ENCODE measurements around the gene CBX4.

The CBX4 gene

DNA sequence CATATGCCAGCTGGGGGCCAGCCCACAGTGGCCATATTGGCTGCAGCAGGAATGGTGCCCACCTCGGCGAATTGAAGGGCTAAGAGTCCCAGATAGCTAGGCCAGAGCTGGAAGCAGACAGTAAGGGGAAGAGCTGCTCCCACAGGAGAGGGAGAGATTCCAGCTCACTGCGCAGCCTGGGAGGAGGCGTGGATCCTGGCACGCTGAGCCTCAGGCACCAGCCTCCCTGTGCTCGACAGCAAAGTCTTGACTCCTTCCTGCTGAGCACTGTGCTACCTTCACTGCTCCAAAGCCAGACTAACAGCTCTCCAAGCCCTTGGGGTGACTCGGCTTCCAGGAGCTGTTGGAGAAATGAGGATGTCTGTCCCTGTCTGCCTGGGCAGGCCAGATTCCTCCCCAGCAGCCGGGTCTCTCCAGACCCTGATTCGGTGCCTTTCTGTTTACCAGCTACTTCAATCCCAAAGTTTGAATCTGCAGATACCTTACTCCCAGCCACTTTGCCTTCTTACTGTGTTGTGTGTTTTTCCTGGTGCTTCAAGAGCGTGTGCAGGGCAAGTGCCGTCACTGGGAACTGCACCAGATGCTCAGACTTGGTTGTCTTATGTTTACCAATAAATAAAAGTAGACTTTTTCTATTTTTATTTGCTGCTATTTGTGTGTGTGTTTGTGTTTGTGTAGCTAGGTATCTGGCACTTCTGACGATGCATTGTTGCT, 52.2 kb downstream of the CBX4 start:
- Histone ChIP-seq H3K4me1 (ENCODE audit: control insufficient read depth, insufficient read depth, low read length) (peaks cover 2% of the 10 kb centered on the region; the same call in 1 of the 2 replicates), H3K9me3 (ENCODE audit: control insufficient read depth, insufficient read depth, low read depth, low read length) (no peaks in the 10 kb centered on the region), H3K4me3 (ENCODE audit: low read depth, low read length) (no peak overlapping the region), H3K27ac (ENCODE audit: extremely low read depth, low read depth, low read length) (peak overlapping the region; percentile 25; the same call in 1 of the 2 replicates), H3K36me3 (ENCODE audit: control insufficient read depth in 2 of 2, insufficient read depth in 1 of 2, low read length in 2 of 2) (peaks cover 6 to 38% of the 10 kb centered on the region in 2 experiments; a peak in 2 of 3 replicates)
- POLR2A ChIA-PET: interaction anchor here (0.9 to 2.5 kb wide), 3 partner anchors 9 to 45 kb away, joined by 4 to 15 read pairs (median 4); partner anchors contain the start of gene CBX8
- CTCF ChIA-PET: interaction anchor here (0.6 to 2.0 kb wide), 13 partner anchors 9 to 704 kb away, joined by 3 to 12 read pairs (median 4); partner anchors contain the start of gene CBX2
- TF ChIP-seq, protein P1, sequence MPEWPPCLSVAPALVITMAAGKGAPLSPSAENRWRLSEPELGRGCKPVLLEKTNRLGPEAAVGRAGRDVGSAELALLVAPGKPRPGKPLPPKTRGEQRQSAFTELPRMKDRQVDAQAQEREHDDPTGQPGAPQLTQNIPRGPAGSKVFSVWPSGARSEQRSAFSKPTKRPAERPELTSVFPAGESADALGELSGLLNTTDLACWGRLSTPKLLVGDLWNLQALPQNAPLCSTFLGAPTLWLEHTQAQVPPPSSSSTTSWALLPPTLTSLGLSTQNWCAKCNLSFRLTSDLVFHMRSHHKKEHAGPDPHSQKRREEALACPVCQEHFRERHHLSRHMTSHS (tag by site-specific recombination; IDR thresholded peaks at IDR 0.05): no peak
- 0 out of 2 replicates have a peak, but pooled peaks have one; percentile 44 for TF ChIP-seq GLIS2 (tag by site-specific recombination; IDR thresholded peaks at IDR 0.05)
- TF ChIP-seq, protein P2, sequence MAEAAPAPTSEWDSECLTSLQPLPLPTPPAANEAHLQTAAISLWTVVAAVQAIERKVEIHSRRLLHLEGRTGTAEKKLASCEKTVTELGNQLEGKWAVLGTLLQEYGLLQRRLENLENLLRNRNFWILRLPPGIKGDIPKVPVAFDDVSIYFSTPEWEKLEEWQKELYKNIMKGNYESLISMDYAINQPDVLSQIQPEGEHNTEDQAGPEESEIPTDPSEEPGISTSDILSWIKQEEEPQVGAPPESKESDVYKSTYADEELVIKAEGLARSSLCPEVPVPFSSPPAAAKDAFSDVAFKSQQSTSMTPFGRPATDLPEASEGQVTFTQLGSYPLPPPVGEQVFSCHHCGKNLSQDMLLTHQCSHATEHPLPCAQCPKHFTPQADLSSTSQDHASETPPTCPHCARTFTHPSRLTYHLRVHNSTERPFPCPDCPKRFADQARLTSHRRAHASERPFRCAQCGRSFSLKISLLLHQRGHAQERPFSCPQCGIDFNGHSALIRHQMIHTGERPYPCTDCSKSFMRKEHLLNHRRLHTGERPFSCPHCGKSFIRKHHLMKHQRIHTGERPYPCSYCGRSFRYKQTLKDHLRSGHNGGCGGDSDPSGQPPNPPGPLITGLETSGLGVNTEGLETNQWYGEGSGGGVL (tag by site-specific recombination; IDR thresholded peaks at IDR 0.05): no peak
- 0 out of 2 replicates have a peak, but pooled peaks have one; percentile 41 for TF ChIP-seq ZNF600 (tag by site-specific recombination; IDR thresholded peaks at IDR 0.05)
- TF ChIP-seq ZBTB17 (tag by site-specific recombination; IDR thresholded peaks at IDR 0.05): peak; percentile 82
- peak; percentile 29; the same call in 1 of the 2 replicates for TF ChIP-seq ZNF341 (tag by site-specific recombination; IDR thresholded peaks at IDR 0.05; ENCODE audit: low read depth)

DNA sequence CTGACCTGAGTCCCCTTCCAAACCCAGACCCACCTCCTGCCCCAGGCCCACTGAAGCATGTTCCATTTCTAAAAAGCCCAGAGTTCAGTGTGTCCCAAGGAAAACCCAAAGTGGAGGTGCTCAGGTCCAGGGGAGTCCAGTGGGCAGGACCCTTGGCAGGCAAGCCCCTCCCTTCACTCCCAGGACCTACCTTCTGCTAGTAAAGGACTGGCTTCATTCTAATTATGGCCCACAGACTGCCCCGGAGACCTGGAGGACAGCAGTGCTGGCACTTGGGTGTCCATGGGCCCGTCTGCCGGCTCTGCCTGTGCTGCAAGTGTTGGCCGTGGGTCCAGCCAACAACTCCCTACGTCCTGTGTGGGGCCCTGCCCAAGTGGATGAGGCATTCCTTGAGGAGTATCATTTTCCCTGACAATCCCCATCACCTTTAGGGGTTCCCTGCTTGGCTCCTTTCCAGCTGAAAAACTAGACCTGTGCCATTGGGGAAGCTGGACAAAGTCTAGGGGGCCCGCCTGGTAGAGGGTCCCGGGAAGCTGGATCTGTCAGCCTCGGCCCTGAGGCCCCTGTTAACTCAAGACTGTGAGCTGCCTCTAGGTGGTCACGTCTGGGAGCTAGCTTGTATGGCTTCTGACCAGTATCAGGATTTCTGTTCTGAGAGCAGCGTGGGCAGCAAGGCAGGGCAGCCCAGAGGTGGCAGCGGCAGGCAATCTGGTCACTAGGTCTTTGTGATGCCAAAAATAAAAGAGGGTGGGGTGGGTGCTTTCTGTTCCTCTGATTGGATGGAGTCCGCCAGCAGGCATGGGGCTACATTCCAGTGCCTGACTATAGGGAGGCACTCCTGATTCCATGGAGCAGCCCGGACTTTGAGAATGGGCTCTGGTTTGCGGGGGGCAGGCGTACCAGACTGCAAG, 53.1 kb downstream of the CBX4 start:
- CTCF ChIA-PET: interaction anchor here (0.8 to 2.0 kb wide), 6 partner anchors 39 to 188 kb away, joined by 4 to 12 read pairs (median 4); no protein-coding TSS in a partner anchor
- POLR2A ChIA-PET: interaction anchor here (1.3 to 2.5 kb wide), 2 partner anchors 11 to 53 kb away, joined by 4 to 15 read pairs; partner anchors contain the start of genes CBX4 and CBX8
- peaks cover 8 to 48% of the 10 kb centered on the region in 2 experiments; a peak in 2 of 3 replicates for H3K36me3 ChIP-seq (ENCODE audit: control insufficient read depth in 2 of 2, insufficient read depth in 1 of 2, low read length in 2 of 2)

DNA sequence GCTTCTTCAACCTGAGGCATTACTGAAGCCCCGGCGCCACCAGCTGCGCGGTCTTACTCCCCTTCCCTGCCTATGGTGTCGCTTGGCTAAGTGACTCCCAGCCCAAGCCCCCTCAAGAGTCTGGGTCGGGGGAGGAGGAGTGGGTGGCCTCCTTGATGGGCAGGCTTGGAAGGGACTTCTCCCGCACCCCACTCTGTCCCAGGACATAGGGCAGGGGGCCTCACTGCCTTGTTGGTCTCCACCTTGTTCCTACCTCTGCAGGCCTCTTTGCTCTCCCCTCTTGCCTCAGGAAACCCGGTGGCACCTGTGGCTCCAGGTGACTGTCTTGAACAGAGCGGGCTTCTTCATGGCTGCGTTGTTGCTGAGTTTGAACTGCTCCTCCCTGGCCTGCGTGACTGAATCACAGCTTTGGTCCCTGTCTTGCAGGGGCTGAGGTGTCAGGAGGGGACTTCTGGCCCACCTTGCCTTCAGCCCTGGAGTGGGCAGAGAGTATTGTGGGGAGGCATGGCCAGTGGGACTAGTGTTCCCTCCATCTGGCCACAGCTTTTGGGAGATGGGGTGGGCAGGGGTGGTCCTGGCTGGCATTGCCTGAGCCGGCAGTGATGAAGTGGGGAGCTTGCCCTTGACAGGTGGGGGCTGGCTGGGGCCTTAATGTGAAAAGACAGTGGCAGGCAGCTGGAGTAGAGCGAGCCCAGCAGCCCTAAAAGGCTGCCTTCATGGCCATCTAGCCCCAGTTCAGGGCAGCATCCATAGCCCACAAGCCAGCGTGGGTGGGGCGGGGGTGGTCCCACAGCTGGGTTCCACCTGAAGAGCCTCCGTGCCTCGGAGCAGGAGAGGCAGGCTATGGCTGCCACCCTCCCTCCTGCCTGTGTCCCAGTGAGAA, 54.0 kb downstream of the CBX4 start:
- Histone ChIP-seq H3K9me3 (ENCODE audit: control insufficient read depth, insufficient read depth, low read depth, low read length) (no peaks in the 10 kb centered on the region), H3K4me3 (ENCODE audit: low read depth, low read length) (no peak overlapping the region), H3K4me1 (ENCODE audit: control insufficient read depth, insufficient read depth, low read length) (peaks cover 2% of the 10 kb centered on the region; the same call in 1 of the 2 replicates), H3K27ac (ENCODE audit: extremely low read depth, low read depth, low read length) (no peak overlapping the region), H3K36me3 (ENCODE audit: control insufficient read depth in 2 of 2, insufficient read depth in 1 of 2, low read length in 2 of 2) (peaks cover 8 to 57% of the 10 kb centered on the region in 2 experiments; a peak in 2 of 3 replicates)
- ChIA-PET CTCF (interaction anchor here (0.9 to 1.7 kb wide), 2 partner anchors 27 to 39 kb away, joined by 3 to 4 read pairs; no protein-coding TSS in a partner anchor), POLR2A (interaction anchor here (0.6 to 2.5 kb wide), 3 partner anchors 12 to 53 kb away, joined by 3 to 15 read pairs (median 4); partner anchors contain the start of genes CBX4 and CBX8)
- TF ChIP-seq, protein P3, sequence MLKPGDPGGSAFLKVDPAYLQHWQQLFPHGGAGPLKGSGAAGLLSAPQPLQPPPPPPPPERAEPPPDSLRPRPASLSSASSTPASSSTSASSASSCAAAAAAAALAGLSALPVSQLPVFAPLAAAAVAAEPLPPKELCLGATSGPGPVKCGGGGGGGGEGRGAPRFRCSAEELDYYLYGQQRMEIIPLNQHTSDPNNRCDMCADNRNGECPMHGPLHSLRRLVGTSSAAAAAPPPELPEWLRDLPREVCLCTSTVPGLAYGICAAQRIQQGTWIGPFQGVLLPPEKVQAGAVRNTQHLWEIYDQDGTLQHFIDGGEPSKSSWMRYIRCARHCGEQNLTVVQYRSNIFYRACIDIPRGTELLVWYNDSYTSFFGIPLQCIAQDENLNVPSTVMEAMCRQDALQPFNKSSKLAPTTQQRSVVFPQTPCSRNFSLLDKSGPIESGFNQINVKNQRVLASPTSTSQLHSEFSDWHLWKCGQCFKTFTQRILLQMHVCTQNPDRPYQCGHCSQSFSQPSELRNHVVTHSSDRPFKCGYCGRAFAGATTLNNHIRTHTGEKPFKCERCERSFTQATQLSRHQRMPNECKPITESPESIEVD (tag by site-specific recombination; IDR thresholded peaks at IDR 0.05): no peak
- TF ChIP-seq ZNF16 (tag by site-specific recombination; IDR thresholded peaks at IDR 0.05; ENCODE audit: low read depth): no peak
- no peak for TF ChIP-seq ZNF791 (tag by site-specific recombination; IDR thresholded peaks at IDR 0.05)
- no peak for TF ChIP-seq ZNF521 (tag by site-specific recombination; IDR thresholded peaks at IDR 0.05)
- 0 out of 2 replicates have a peak, but pooled peaks have one; percentile 15 for TF ChIP-seq KLF1 (tag by site-specific recombination; IDR thresholded peaks at IDR 0.05)
- peak; percentile 85 for TF ChIP-seq SCRT2 (tag by site-specific recombination; IDR thresholded peaks at IDR 0.05)
- TF ChIP-seq, protein P4, sequence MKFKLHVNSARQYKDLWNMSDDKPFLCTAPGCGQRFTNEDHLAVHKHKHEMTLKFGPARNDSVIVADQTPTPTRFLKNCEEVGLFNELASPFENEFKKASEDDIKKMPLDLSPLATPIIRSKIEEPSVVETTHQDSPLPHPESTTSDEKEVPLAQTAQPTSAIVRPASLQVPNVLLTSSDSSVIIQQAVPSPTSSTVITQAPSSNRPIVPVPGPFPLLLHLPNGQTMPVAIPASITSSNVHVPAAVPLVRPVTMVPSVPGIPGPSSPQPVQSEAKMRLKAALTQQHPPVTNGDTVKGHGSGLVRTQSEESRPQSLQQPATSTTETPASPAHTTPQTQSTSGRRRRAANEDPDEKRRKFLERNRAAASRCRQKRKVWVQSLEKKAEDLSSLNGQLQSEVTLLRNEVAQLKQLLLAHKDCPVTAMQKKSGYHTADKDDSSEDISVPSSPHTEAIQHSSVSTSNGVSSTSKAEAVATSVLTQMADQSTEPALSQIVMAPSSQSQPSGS (tag by site-specific recombination; IDR thresholded peaks at IDR 0.05; ENCODE audit: low read depth): no peak
- TF ChIP-seq KLF9 (tag by site-specific recombination; IDR thresholded peaks at IDR 0.05; ENCODE audit: low read depth): no peak
- TF ChIP-seq SCRT1 (tag by site-specific recombination; IDR thresholded peaks at IDR 0.05; ENCODE audit: borderline replicate concordance): peak; percentile 85

More for the DNA sequence above, 53.1 kb downstream of the CBX4 start:
- Histone ChIP-seq H3K27ac (ENCODE audit: extremely low read depth, low read depth, low read length) (no peak overlapping the region), H3K4me1 (ENCODE audit: control insufficient read depth, insufficient read depth, low read length) (peaks cover 2% of the 10 kb centered on the region; the same call in 1 of the 2 replicates), H3K4me3 (ENCODE audit: low read depth, low read length) (no peak overlapping the region), H3K9me3 (ENCODE audit: control insufficient read depth, insufficient read depth, low read depth, low read length) (no peaks in the 10 kb centered on the region)
- no peak for TF ChIP-seq KLF7 (tag by site-specific recombination; IDR thresholded peaks at IDR 0.05; ENCODE audit: borderline replicate concordance)
- TF ChIP-seq ZBTB20 (tag by site-specific recombination; IDR thresholded peaks at IDR 0.05): peak; percentile 71
